Activated T-helper 1 cell treated with anti-CD3 and anti-CD28 coated beads, Interleukin-12 subunit alpha, Interleukin-12 subunit beta, Interleukin-2, Interleukin-4 antibody, amounts not matched to agents 30 ng/mL and 10 ng/mL and 1 ng/mL, durations not matched to agents 14 hours and 24 hours and 36 hours (primary cell): ENCODE data around the gene PTPN1. TPM values are rescaled to one million over a fixed set of nuclear protein-coding genes. Genes with fewer than 3 reads are reported as not detected.
A peak's percentile ranks its signal among the peaks of the same experiment; 100 is the strongest.
"Not testable (repeated sequence)": the region's sequence is repeated elsewhere in the genome, so short reads cannot be mapped to it uniquely, and the experiment has no call there.

Source experiments
- DNase-seq: peaks from one replicate; pipeline ENCODE4 v3.0.0; 2021; ENCODE audit warnings: low spot score
- H3K27ac Mint-ChIP-seq: one replicate; pipeline ENCODE4 v1.8.0; 2021; ENCODE audit warnings: mild to moderate bottlenecking, mixed read lengths
- H3K27me3 Mint-ChIP-seq: one replicate; pipeline ENCODE4 v1.8.0; 2022; ENCODE audit warnings: mild to moderate bottlenecking, moderate library complexity, mixed read lengths; ENCODE audit not compliant: insufficient read depth
- H3K36me3 Mint-ChIP-seq: one replicate; pipeline ENCODE4 v1.8.0; 2021; ENCODE audit warnings: low read depth, mixed read lengths
- H3K4me1 Mint-ChIP-seq: one replicate; pipeline ENCODE4 v1.8.0; 2021; ENCODE audit warnings: low read depth, mixed read lengths
- H3K4me3 Mint-ChIP-seq: one replicate; pipeline ENCODE4 v1.8.0; 2021; ENCODE audit warnings: mild to moderate bottlenecking, moderate library complexity, mixed read lengths
- H3K9me3 Mint-ChIP-seq: one replicate; pipeline ENCODE4 v1.8.0; 2021; ENCODE audit warnings: mixed read lengths
- intact Hi-C: fragments of 100-400 bp; cut with micrococcal nuclease; formaldehyde crosslinking; loops from one replicate; pipeline ENCODE4 v1.15.1; 2024
- total RNA-seq: library from RNA; stranded (reverse); gene quantifications from 2 replicates; pipeline ENCODE4 v1.2.3, GENCODE V29; 2022

The PTPN1 gene
- total RNA-seq, 1 donor from 2014 or later: 60.0 TPM

GRCh38 chr20:50533061-50533460, 22.9 kb downstream of the PTPN1 start:
- no peak for DNase-seq
- Mint-ChIP-seq H3K4me1 (peaks cover 56% of the 10 kb centered on the region), H3K36me3 (peaks cover 24% of the 10 kb centered on the region), H3K27me3 (no peaks in the 10 kb centered on the region), H3K27ac (no peak overlapping the region), H3K9me3 (no peaks in the 10 kb centered on the region), H3K4me3 (no peak overlapping the region)
- intact Hi-C loops: no loop called here

GRCh38 chr20:50533464-50533863, 23.3 kb downstream of the PTPN1 start:
- intact Hi-C loops: no loop called here
- Mint-ChIP-seq H3K27ac (no peak overlapping the region), H3K36me3 (peaks cover 27% of the 10 kb centered on the region), H3K27me3 (no peaks in the 10 kb centered on the region), H3K9me3 (no peaks in the 10 kb centered on the region), H3K4me3 (no peak overlapping the region), H3K4me1 (peaks cover 60% of the 10 kb centered on the region)
- no peak for DNase-seq

- H3K27ac Mint-ChIP-seq: no peak overlapping the region
- H3K9me3 Mint-ChIP-seq: no peaks in the 10 kb centered on the region
- intact Hi-C loops: no loop called here
- H3K4me1 Mint-ChIP-seq: peaks cover 53% of the 10 kb centered on the region
- H3K36me3 Mint-ChIP-seq: peaks cover 23% of the 10 kb centered on the region
- DNase-seq: no peak
- no peak overlapping the region for H3K4me3 Mint-ChIP-seq
- no peaks in the 10 kb centered on the region for H3K27me3 Mint-ChIP-seq
Observed at GRCh38 chr20:50534567-50534966, 24.4 kb downstream of the PTPN1 start.

- H3K4me3 Mint-ChIP-seq: no peak overlapping the region
- no peaks in the 10 kb centered on the region for H3K27me3 Mint-ChIP-seq
- peaks cover 23% of the 10 kb centered on the region for H3K36me3 Mint-ChIP-seq
- no peaks in the 10 kb centered on the region for H3K9me3 Mint-ChIP-seq
- H3K27ac Mint-ChIP-seq: peak overlapping the region; percentile 61
- intact Hi-C loops: no loop called here
- no peak for DNase-seq
- H3K4me1 Mint-ChIP-seq: peaks cover 52% of the 10 kb centered on the region
Observed at GRCh38 chr20:50535162-50535561, 25.0 kb downstream of the PTPN1 start.

GRCh38 chr20:50536333-50536732, 26.1 kb downstream of the PTPN1 start:
- peaks cover 64% of the 10 kb centered on the region for H3K4me1 Mint-ChIP-seq
- H3K27me3 Mint-ChIP-seq: no peaks in the 10 kb centered on the region
- no peak for DNase-seq
- H3K4me3 Mint-ChIP-seq: no peak overlapping the region
- peaks cover 34% of the 10 kb centered on the region for H3K36me3 Mint-ChIP-seq
- H3K9me3 Mint-ChIP-seq: no peaks in the 10 kb centered on the region
- no peak overlapping the region for H3K27ac Mint-ChIP-seq
- intact Hi-C loops: no loop called here

- Mint-ChIP-seq H3K27ac (peak overlapping the region; percentile 45), H3K4me1 (peaks cover 66% of the 10 kb centered on the region), H3K9me3 (no peaks in the 10 kb centered on the region), H3K36me3 (peaks cover 38% of the 10 kb centered on the region), H3K4me3 (no peak overlapping the region), H3K27me3 (no peaks in the 10 kb centered on the region)
- DNase-seq: no peak
- intact Hi-C loops: no loop called here
Observed at GRCh38 chr20:50537546-50538201, 27.5 kb downstream of the PTPN1 start.

- no peak overlapping the region for H3K4me3 Mint-ChIP-seq
- H3K27me3 Mint-ChIP-seq: no peaks in the 10 kb centered on the region
- intact Hi-C loops: no loop called here
- no peak for DNase-seq
- H3K4me1 Mint-ChIP-seq: peaks cover 66% of the 10 kb centered on the region
- H3K9me3 Mint-ChIP-seq: no peaks in the 10 kb centered on the region
- H3K27ac Mint-ChIP-seq: no peak overlapping the region
- peaks cover 40% of the 10 kb centered on the region for H3K36me3 Mint-ChIP-seq
Observed at GRCh38 chr20:50538276-50538675, 28.1 kb downstream of the PTPN1 start.

- H3K4me3 Mint-ChIP-seq, H3K27me3 Mint-ChIP-seq, intact Hi-C loops, H3K27ac Mint-ChIP-seq, H3K9me3 Mint-ChIP-seq, DNase-seq: not testable (repeated sequence)
- Mint-ChIP-seq H3K36me3 (peaks cover 35% of the 10 kb centered on the region), H3K4me1 (peaks cover 72% of the 10 kb centered on the region)
Observed at GRCh38 chr20:50539798-50540197, 29.6 kb downstream of the PTPN1 start.

- H3K4me3 Mint-ChIP-seq: peak overlapping the region; percentile 31
- no peaks in the 10 kb centered on the region for H3K9me3 Mint-ChIP-seq
- no peaks in the 10 kb centered on the region for H3K27me3 Mint-ChIP-seq
- DNase-seq: no peak
- peaks cover 71% of the 10 kb centered on the region for H3K4me1 Mint-ChIP-seq
- peak overlapping the region; percentile 42 for H3K27ac Mint-ChIP-seq
- H3K36me3 Mint-ChIP-seq: peaks cover 31% of the 10 kb centered on the region
- intact Hi-C loops: no loop called here
Observed at GRCh38 chr20:50540620-50541605, 30.7 kb downstream of the PTPN1 start.

GRCh38 chr20:50541606-50542041, 31.4 kb downstream of the PTPN1 start:
- H3K4me1 Mint-ChIP-seq: peaks cover 74% of the 10 kb centered on the region
- H3K36me3 Mint-ChIP-seq: peaks cover 35% of the 10 kb centered on the region
- H3K27me3 Mint-ChIP-seq: no peaks in the 10 kb centered on the region
- intact Hi-C loops: no loop called here
- peak overlapping the region; percentile 42 for H3K27ac Mint-ChIP-seq
- DNase-seq: no peak
- H3K4me3 Mint-ChIP-seq: no peak overlapping the region
- H3K9me3 Mint-ChIP-seq: no peaks in the 10 kb centered on the region

- H3K36me3 Mint-ChIP-seq: peaks cover 31% of the 10 kb centered on the region
- peak overlapping the region; percentile 15 for H3K27ac Mint-ChIP-seq
- intact Hi-C loops: no loop called here
- no peak for DNase-seq
- H3K4me3 Mint-ChIP-seq: no peak overlapping the region
- H3K27me3 Mint-ChIP-seq: no peaks in the 10 kb centered on the region
- H3K9me3 Mint-ChIP-seq: no peaks in the 10 kb centered on the region
- peaks cover 78% of the 10 kb centered on the region for H3K4me1 Mint-ChIP-seq
Observed at GRCh38 chr20:50543326-50543725, 33.1 kb downstream of the PTPN1 start.

- Mint-ChIP-seq H3K4me3 (peak overlapping the region; percentile 11), H3K9me3 (no peaks in the 10 kb centered on the region), H3K27me3 (no peaks in the 10 kb centered on the region), H3K27ac (peak overlapping the region; percentile 86), H3K36me3 (peaks cover 40% of the 10 kb centered on the region), H3K4me1 (peaks cover 84% of the 10 kb centered on the region)
- no peak for DNase-seq
- intact Hi-C loops: no loop called here
Observed at GRCh38 chr20:50545126-50545525, 34.9 kb downstream of the PTPN1 start.

- Mint-ChIP-seq H3K9me3 (no peaks in the 10 kb centered on the region), H3K27me3 (no peaks in the 10 kb centered on the region), H3K36me3 (peaks cover 31% of the 10 kb centered on the region), H3K4me3 (peak overlapping the region; percentile 81), H3K4me1 (peaks cover 67% of the 10 kb centered on the region), H3K27ac (peak overlapping the region; percentile 86)
- intact Hi-C loops: loop anchor here (1.0 kb wide), 4 partner anchors 8 to 27 kb away; no protein-coding TSS in a partner anchor
- DNase-seq: no peak
Observed at GRCh38 chr20:50546729-50547314, 36.6 kb downstream of the PTPN1 start.
